DMS 273 (cell line): ENCODE measurements around the gene ELOA.
"Not testable (repeated sequence)": the region's sequence is repeated elsewhere in the genome, so short reads cannot be mapped to it uniquely, and the experiment has no call there.

Experiments used
- DNase-seq: peaks from one replicate; lab custom pipeline; 2025; ENCODE audit not compliant: unreplicated experiment; lab: John Stamatoyannopoulos, UW

Gene ELOA

GRCh38 chr1:23743287-23744152 lies at the start of gene ELOA:
Gene ELOA, plus strand, starts transcription at chr1:23743471. Its CDS starts 33 bp downstream, at chr1:23743504.
- peak; percentile 92 for DNase-seq

- DNase-seq, result no peak
Measured at GRCh38 chr1:23693599-23693998, 49.7 kb upstream of the ELOA start.

GRCh38 chr1:23694371-23694770 lies 48.9 kb upstream of the ELOA start:
- DNase-seq, result no peak

GRCh38 chr1:23695667-23696066 lies 47.6 kb upstream of the ELOA start:
- DNase-seq, result no peak

GRCh38 chr1:23696335-23696989 lies 46.8 kb upstream of the ELOA start:
- DNase-seq, result peak; percentile 40

GRCh38 chr1:23698466-23698865 lies 44.8 kb upstream of the ELOA start:
- no peak for DNase-seq

- peak; percentile 25 for DNase-seq
Measured at GRCh38 chr1:23699280-23700179, 43.7 kb upstream of the ELOA start.

GRCh38 chr1:23701310-23701709 lies 42.0 kb upstream of the ELOA start:
- DNase-seq, result no peak

- DNase-seq, result no peak
Measured at GRCh38 chr1:23701996-23702395, 41.3 kb upstream of the ELOA start.

GRCh38 chr1:23704834-23705495 lies 38.3 kb upstream of the ELOA start:
- no peak for DNase-seq

- DNase-seq, result no peak
Measured at GRCh38 chr1:23709229-23709628, 34.0 kb upstream of the ELOA start.

GRCh38 chr1:23718482-23718881 lies 24.8 kb upstream of the ELOA start:
- peak; percentile 84 for DNase-seq

- DNase-seq, result peak; percentile 47
Measured at GRCh38 chr1:23719162-23719820, 24.0 kb upstream of the ELOA start.

- DNase-seq, result no peak
Measured at GRCh38 chr1:23720256-23720995, 22.8 kb upstream of the ELOA start.

GRCh38 chr1:23722652-23723051 lies 20.6 kb upstream of the ELOA start:
- DNase-seq, result no peak

- no peak for DNase-seq
Measured at GRCh38 chr1:23726686-23727085, 16.6 kb upstream of the ELOA start.

GRCh38 chr1:23727362-23727811 lies 15.9 kb upstream of the ELOA start:
- no peak for DNase-seq

GRCh38 chr1:23732363-23733224 lies 10.7 kb upstream of the ELOA start:
- DNase-seq, result no peak

- DNase-seq, result not testable (repeated sequence)
Measured at GRCh38 chr1:23733281-23733680, 10.0 kb upstream of the ELOA start.
